Breast epithelium (tissue), 4 donors: ENCODE measurements around the gene NXPH4. TPM values are rescaled to one million over a fixed set of nuclear protein-coding genes. Genes with fewer than 3 reads are reported as not detected.

Experiments used
- DNase-seq, 2 donors: peaks; one replicate each; pipeline ENCODE4 v3.0.0-alpha.2; 2019; ENCODE audit warnings: low spot score in 2 of 2
- H3K27ac ChIP-seq, 2 donors: fragments of 200-600 bp; sonication (generic) in 1 of 2; one replicate each; pipeline ENCODE4 v1.5.1; 2016 to 2019; ENCODE audit warnings: mild to moderate bottlenecking in 1 of 2
- H3K27me3 ChIP-seq, 2 donors: fragments of 200-600 bp; sonication (generic) in 1 of 2; one replicate each; pipeline versions ENCODE4 v1.5.1 to v1.6.0; 2017 to 2019; ENCODE audit warnings: control low read depth in 1 of 2, mild to moderate bottlenecking in 1 of 2
- H3K36me3 ChIP-seq: fragments of 200-600 bp; one replicate; pipeline ENCODE4 v1.5.1; 2019
- H3K4me1 ChIP-seq, 2 donors: fragments of 200-600 bp; sonication (generic); one replicate each; pipeline ENCODE4 v1.5.1; 2016 to 2019; ENCODE audit warnings: control low read depth in 1 of 2
- H3K4me3 ChIP-seq, 3 donors: fragments of 200-600 bp; sonication (generic); 1 replicate in 2 of 3; 2 replicates in 1 of 3; pipeline ENCODE4 v1.5.1; 2016 to 2019; ENCODE audit warnings: mild to moderate bottlenecking in 3 of 3, moderate library complexity in 2 of 3
- H3K9me3 ChIP-seq, 2 donors: fragments of 200-600 bp; sonication (generic) in 1 of 2; one replicate each; pipeline ENCODE4 v1.5.1; 2016 to 2019; ENCODE audit warnings: control low read depth in 1 of 2
- CTCF ChIP-seq, 3 donors: fragments of 450-650 bp; IDR thresholded peaks; one replicate each; pipeline ENCODE4 v1.5.1; 2016 to 2017; ENCODE audit warnings: antibody characterized with exemption in 3 of 3, mild to moderate bottlenecking in 3 of 3, moderate library complexity in 3 of 3
- POLR2A ChIP-seq: fragments of 450-650 bp; IDR thresholded peaks from one replicate; pipeline ENCODE4 v1.6.1; 2016; ENCODE audit warnings: antibody characterized with exemption, mild to moderate bottlenecking, moderate library complexity
- POLR2AphosphoS5 ChIP-seq, 3 donors: sonication (generic); formaldehyde crosslinking; IDR thresholded peaks; one replicate each; pipeline ENCODE4 v1.6.1; 2017; ENCODE audit warnings: antibody characterized with exemption in 3 of 3
- intact Hi-C: fragments of 100-400 bp; cut with DNase I; formaldehyde crosslinking; loops from one replicate; pipeline ENCODE4 v1.15.1; 2023; ENCODE audit warnings: low total_unique reads
- total RNA-seq, 3 donors: library from RNA; depleted of rRNA; stranded (reverse); fragments of >200 nt; gene quantifications; one replicate each; pipeline ENCODE4 v1.1.0, GENCODE V29; 2016

Gene NXPH4
- total RNA-seq, 3 donors from 2014 or later, result 0.33 TPM; not detected in 2

GRCh38 chr12:57183939-57184725, 32.5 kb upstream of the NXPH4 start:
- no peaks in the 10 kb centered on the region for H3K4me1 ChIP-seq
- DNase-seq, result no peak
- H3K9me3 ChIP-seq, result no peaks in the 10 kb centered on the region
- intact Hi-C loops, result loop anchor here (5.0 kb wide), 1 partner anchor 912 kb away; no protein-coding TSS in a partner anchor
- no peaks in the 10 kb centered on the region for H3K27me3 ChIP-seq
- no peaks in the 10 kb centered on the region for H3K36me3 ChIP-seq
- H3K4me3 ChIP-seq, result no peak overlapping the region
- TF ChIP-seq CTCF (IDR thresholded peaks at IDR 0.05) (no peak), POLR2A (no peak), POLR2AphosphoS5 (IDR thresholded peaks at IDR 0.05) (no peak)
- H3K27ac ChIP-seq, result peak overlapping the region in 1 of 2 donors; percentile 15

- no peak for TF ChIP-seq CTCF (IDR thresholded peaks at IDR 0.05)
- no peak for TF ChIP-seq POLR2AphosphoS5 (IDR thresholded peaks at IDR 0.05)
- TF ChIP-seq POLR2A, result no peak
- intact Hi-C loops, result no loop called here
Measured at GRCh38 chr12:57185403-57185802, 31.2 kb upstream of the NXPH4 start.

GRCh38 chr12:57185906-57186508, 30.6 kb upstream of the NXPH4 start:
- peak overlapping the region in 1 of 2 donors; percentile 25 for H3K27ac ChIP-seq
- H3K27me3 ChIP-seq, result no peaks in the 10 kb centered on the region
- no peak for DNase-seq
- no peaks in the 10 kb centered on the region for H3K36me3 ChIP-seq
- no peaks in the 10 kb centered on the region for H3K9me3 ChIP-seq
- no peak overlapping the region for H3K4me3 ChIP-seq
- intact Hi-C loops, result no loop called here
- no peaks in the 10 kb centered on the region for H3K4me1 ChIP-seq
- TF ChIP-seq POLR2A, result no peak
- no peak for TF ChIP-seq CTCF (IDR thresholded peaks at IDR 0.05)
- TF ChIP-seq POLR2AphosphoS5 (IDR thresholded peaks at IDR 0.05), result no peak

More at GRCh38 chr12:57185403-57185802, 31.2 kb upstream of the NXPH4 start:
- Histone ChIP-seq H3K9me3 (no peaks in the 10 kb centered on the region), H3K27ac (peak overlapping the region in 1 of 2 donors; percentile 25), H3K4me3 (no peak overlapping the region), H3K36me3 (no peaks in the 10 kb centered on the region), H3K4me1 (no peaks in the 10 kb centered on the region), H3K27me3 (no peaks in the 10 kb centered on the region)
- DNase-seq, result no peak

- H3K4me1 ChIP-seq, result no peaks in the 10 kb centered on the region
- intact Hi-C loops, result no loop called here
- no peak for DNase-seq
- H3K9me3 ChIP-seq, result no peaks in the 10 kb centered on the region
- no peaks in the 10 kb centered on the region for H3K27me3 ChIP-seq
- no peaks in the 10 kb centered on the region for H3K36me3 ChIP-seq
- no peak for TF ChIP-seq CTCF (IDR thresholded peaks at IDR 0.05)
- no peak for TF ChIP-seq POLR2AphosphoS5 (IDR thresholded peaks at IDR 0.05)
- TF ChIP-seq POLR2A, result no peak
- no peak overlapping the region for H3K4me3 ChIP-seq
- H3K27ac ChIP-seq, result peak overlapping the region; percentile 40 to 64
Measured at GRCh38 chr12:57187222-57188089, 29.1 kb upstream of the NXPH4 start.
